Measurements from ENCODE around the gene MALAT1.
"Not testable (repeated sequence)": the region's sequence is repeated elsewhere in the genome, so short reads cannot be mapped to it uniquely, and the experiment has no call there.

- not testable (repeated sequence) for TF ChIP-seq CTCF, POLR2A (IDR thresholded peaks at IDR 0.05)
Observed at GRCh38 chr11:65523631-65523968, 24.8 kb downstream of the MALAT1 start.

All from esophagus squamous epithelium (tissue), 4 donors.